Nephron progenitor cell (in vitro differentiated cells): ENCODE data around the gene SMYD5.
A peak's percentile ranks its signal among the peaks of the same experiment; 100 is the strongest.

ENCODE experiments used
- DNase-seq: peaks from one replicate; pipeline ENCODE4 v3.0.0; 2021
- H3K27ac Mint-ChIP-seq: 2 replicates; pipeline ENCODE4 v1.8.0; 2021; ENCODE audit warnings: mild to moderate bottlenecking, moderate library complexity, mixed read lengths
- H3K27me3 Mint-ChIP-seq: 2 replicates; pipeline ENCODE4 v1.8.0; 2021; ENCODE audit warnings: mild to moderate bottlenecking, low read depth, mixed read lengths; ENCODE audit not compliant: poor library complexity
- H3K36me3 Mint-ChIP-seq: 2 replicates; pipeline ENCODE4 v1.8.0; 2021; ENCODE audit warnings: low read depth, mixed read lengths
- H3K4me1 Mint-ChIP-seq: 2 replicates; pipeline ENCODE4 v1.8.0; 2021; ENCODE audit warnings: mixed read lengths
- H3K4me3 Mint-ChIP-seq: 2 replicates; pipeline ENCODE4 v1.8.0; 2021; ENCODE audit warnings: mild to moderate bottlenecking, moderate library complexity, mixed read lengths
- H3K9me3 Mint-ChIP-seq: 2 replicates; pipeline ENCODE4 v1.8.0; 2021; ENCODE audit warnings: mild to moderate bottlenecking, moderate library complexity, mixed read lengths
- TF ChIP-seq, protein P1 (sequence below): fragments of 200-600 bp; sonication (generic); IDR thresholded peaks from 2 replicates; pipeline ENCODE4 v1.5.0; 2021; ENCODE audit warnings: antibody characterized with exemption

The SMYD5 gene

DNA sequence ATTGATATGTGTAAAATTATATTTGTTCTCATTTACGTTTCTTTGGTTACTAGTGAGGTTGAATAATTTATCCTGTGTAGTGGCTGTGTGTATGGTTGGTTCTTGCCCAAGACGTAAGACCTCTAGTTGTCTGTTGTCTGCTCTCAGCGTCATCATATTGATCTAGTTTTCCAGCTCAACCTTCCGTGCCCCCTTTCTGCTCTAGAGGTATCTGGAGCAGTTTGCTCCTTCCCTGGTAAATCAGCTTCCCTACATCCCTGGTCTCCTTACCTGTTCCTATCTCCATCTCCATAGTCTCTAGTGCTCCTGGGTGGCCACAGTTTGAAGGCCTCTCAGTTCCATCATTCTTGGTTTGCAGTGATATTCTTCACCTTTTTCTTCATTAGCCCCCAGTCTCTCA is 1.2 kb downstream of the SMYD5 start:
- H3K27me3 Mint-ChIP-seq = no peaks in the 10 kb centered on the region
- H3K4me3 Mint-ChIP-seq = peak overlapping the region; percentile 96
- peaks cover 39% of the 10 kb centered on the region for H3K4me1 Mint-ChIP-seq
- DNase-seq = no peak
- TF ChIP-seq, protein P1, sequence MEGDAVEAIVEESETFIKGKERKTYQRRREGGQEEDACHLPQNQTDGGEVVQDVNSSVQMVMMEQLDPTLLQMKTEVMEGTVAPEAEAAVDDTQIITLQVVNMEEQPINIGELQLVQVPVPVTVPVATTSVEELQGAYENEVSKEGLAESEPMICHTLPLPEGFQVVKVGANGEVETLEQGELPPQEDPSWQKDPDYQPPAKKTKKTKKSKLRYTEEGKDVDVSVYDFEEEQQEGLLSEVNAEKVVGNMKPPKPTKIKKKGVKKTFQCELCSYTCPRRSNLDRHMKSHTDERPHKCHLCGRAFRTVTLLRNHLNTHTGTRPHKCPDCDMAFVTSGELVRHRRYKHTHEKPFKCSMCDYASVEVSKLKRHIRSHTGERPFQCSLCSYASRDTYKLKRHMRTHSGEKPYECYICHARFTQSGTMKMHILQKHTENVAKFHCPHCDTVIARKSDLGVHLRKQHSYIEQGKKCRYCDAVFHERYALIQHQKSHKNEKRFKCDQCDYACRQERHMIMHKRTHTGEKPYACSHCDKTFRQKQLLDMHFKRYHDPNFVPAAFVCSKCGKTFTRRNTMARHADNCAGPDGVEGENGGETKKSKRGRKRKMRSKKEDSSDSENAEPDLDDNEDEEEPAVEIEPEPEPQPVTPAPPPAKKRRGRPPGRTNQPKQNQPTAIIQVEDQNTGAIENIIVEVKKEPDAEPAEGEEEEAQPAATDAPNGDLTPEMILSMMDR = no peak
- no peaks in the 10 kb centered on the region for H3K9me3 Mint-ChIP-seq
- peak overlapping the region; percentile 74 for H3K27ac Mint-ChIP-seq
- H3K36me3 Mint-ChIP-seq = no peaks in the 10 kb centered on the region

DNA sequence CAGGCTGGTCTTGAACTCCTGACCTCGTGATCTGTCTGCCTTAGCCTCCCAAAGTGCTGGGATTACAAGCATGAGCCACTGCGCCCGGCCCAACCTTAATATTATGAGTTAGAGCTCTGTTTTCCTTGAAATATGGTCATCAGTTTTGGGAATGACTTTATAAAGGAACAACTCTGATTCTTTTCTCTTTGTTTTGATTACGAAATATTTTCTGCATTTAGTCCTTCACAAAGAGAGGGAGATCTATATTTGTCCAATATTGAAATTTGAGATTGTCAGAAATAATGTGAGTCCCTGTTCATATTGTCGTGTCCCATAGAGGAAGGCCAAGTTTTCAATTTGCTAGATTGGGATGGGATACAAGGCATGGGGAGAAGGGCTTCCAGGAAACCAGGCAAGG is 3.1 kb downstream of the SMYD5 start:
- Mint-ChIP-seq H3K4me1 (peaks cover 36% of the 10 kb centered on the region), H3K27me3 (no peaks in the 10 kb centered on the region), H3K9me3 (no peaks in the 10 kb centered on the region), H3K27ac (no peak overlapping the region), H3K36me3 (peaks cover 9% of the 10 kb centered on the region), H3K4me3 (no peak overlapping the region)
- DNase-seq = no peak
- TF ChIP-seq, protein P1 = no peak

DNA sequence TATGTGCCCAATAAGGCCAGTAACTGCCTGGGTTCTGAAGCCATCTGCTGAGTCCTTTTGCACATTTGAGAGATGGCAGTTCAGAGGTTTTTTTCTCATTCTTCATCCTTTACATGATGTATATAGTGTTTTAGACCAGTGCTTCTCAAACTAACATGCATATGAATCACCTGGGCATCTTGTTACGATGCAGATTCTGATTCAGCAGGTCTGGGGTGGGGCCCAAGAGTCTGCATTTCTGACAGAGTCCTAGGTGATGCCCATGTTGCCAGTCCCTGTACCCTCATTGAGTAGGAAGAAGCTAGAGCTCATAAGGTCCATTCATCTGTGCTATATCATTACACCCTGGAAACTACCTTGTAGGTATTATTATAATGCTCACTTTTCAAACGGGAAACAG is 3.8 kb downstream of the SMYD5 start:
- no peaks in the 10 kb centered on the region for H3K9me3 Mint-ChIP-seq
- no peak overlapping the region for H3K4me3 Mint-ChIP-seq
- H3K27me3 Mint-ChIP-seq = no peaks in the 10 kb centered on the region
- TF ChIP-seq, protein P1 = no peak
- peaks cover 31% of the 10 kb centered on the region for H3K4me1 Mint-ChIP-seq
- DNase-seq = no peak
- H3K36me3 Mint-ChIP-seq = peaks cover 11% of the 10 kb centered on the region
- H3K27ac Mint-ChIP-seq = peak overlapping the region; percentile 67

DNA sequence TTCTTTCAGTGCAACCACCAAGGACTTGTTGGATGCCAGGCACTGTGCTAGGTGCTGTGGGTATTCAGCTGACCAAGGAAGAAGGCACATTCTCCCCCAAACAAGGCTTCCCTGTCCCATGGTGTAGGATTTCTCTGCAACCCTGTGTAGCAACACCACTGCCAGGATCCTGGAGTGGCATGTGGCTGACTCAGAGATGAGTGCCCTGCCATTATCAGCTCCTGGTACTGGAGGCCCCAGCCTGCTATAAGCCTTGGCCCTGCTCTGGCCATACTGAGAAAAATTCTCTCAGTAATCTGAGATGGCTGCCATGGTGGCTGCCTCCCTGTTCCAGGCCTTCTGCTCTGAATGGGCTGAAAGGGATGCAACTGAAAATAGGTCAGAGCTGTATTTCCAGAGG is 4.3 kb downstream of the SMYD5 start:
- Mint-ChIP-seq H3K36me3 (peaks cover 11% of the 10 kb centered on the region), H3K27ac (no peak overlapping the region), H3K9me3 (no peaks in the 10 kb centered on the region), H3K4me3 (no peak overlapping the region), H3K27me3 (no peaks in the 10 kb centered on the region), H3K4me1 (peaks cover 26% of the 10 kb centered on the region)
- TF ChIP-seq, protein P1 = no peak
- DNase-seq = no peak

DNA sequence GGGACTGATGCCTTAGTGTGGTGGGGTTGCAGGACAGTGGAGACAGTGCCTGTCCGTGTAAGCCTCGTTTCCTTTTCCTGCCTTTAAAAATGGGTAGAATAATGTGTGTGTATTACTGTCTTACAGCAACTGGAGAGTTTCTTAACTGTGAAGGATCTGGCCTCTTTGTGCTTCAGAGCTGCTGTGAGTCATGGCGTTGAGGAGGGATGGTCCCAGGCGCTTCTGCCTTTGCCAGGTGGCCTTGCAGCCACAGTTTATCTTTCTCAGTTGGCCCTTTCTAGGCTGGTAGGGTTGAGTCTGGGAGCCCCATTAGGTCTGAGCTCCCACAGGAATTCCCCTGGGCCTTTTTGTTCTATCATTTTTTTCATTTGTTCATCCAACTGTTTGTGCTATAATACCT is 9.8 kb downstream of the SMYD5 start:
- TF ChIP-seq, protein P1 = no peak
- Mint-ChIP-seq H3K36me3 (peaks cover 11% of the 10 kb centered on the region), H3K4me1 (no peaks in the 10 kb centered on the region), H3K9me3 (no peaks in the 10 kb centered on the region), H3K27me3 (no peaks in the 10 kb centered on the region), H3K4me3 (no peak overlapping the region), H3K27ac (no peak overlapping the region)
- no peak for DNase-seq

DNA sequence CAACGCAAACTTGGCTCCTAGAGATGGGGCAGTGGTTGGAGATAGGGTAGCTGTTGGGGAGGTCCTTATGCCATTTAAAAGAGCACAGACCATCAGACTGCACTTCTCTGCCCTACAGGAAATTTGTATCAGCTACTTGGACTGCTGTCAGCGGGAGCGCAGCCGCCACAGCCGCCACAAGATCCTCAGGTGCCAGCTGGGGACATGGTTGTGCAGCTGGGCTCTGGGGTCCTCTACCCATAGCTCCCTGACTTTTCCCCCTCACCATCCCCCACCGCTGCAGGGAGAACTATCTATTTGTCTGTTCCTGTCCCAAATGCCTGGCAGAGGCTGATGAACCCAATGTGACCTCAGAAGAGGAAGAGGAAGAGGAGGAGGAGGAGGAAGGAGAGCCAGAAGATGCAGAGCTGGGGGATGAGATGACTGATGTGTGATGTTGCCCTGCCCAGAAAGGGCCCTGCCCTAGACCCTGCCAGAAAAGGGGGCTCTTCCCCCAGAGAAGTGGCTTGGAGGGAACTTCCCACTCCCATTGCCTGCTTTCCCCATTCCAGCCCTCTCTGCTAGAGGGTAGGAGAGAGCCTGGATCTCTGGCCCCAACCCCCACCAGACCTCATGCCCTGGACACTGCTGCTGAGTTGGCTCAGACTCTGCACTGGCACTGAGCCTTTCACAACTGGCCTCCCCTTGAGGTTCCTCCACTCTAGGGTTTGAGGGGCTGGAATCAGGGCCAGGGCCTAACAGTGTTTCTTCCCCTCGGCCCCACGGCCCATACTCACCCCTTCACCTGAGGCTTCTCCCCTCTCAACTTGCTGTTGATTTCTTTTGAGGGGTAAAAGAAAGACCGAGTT is 11.7 kb downstream of the SMYD5 start:
- H3K36me3 Mint-ChIP-seq = peaks cover 11% of the 10 kb centered on the region
- H3K9me3 Mint-ChIP-seq = no peaks in the 10 kb centered on the region

More for the DNA sequence above, 11.7 kb downstream of the SMYD5 start:
- Mint-ChIP-seq H3K27me3 (no peaks in the 10 kb centered on the region), H3K4me3 (no peak overlapping the region), H3K27ac (no peak overlapping the region), H3K4me1 (no peaks in the 10 kb centered on the region)
- no peak for DNase-seq
- TF ChIP-seq, protein P1 = no peak
